ENCODE results near the gene MAP3K15. TPM values are rescaled to one million over a fixed set of nuclear protein-coding genes. Genes with fewer than 3 reads are reported as not detected.

MAP3K15 gene
- total and polyA plus RNA-seq, 10 of the 15 experiments (the other 5 are each of a cell fraction or from before 2014, with no cell fraction given), result 0.03 to 0.16 TPM; not detected in 8

GRCh38 chrX:19544693-19545305 is 29.5 kb upstream of the MAP3K15 start (continued):
- TF ChIP-seq, protein P1, sequence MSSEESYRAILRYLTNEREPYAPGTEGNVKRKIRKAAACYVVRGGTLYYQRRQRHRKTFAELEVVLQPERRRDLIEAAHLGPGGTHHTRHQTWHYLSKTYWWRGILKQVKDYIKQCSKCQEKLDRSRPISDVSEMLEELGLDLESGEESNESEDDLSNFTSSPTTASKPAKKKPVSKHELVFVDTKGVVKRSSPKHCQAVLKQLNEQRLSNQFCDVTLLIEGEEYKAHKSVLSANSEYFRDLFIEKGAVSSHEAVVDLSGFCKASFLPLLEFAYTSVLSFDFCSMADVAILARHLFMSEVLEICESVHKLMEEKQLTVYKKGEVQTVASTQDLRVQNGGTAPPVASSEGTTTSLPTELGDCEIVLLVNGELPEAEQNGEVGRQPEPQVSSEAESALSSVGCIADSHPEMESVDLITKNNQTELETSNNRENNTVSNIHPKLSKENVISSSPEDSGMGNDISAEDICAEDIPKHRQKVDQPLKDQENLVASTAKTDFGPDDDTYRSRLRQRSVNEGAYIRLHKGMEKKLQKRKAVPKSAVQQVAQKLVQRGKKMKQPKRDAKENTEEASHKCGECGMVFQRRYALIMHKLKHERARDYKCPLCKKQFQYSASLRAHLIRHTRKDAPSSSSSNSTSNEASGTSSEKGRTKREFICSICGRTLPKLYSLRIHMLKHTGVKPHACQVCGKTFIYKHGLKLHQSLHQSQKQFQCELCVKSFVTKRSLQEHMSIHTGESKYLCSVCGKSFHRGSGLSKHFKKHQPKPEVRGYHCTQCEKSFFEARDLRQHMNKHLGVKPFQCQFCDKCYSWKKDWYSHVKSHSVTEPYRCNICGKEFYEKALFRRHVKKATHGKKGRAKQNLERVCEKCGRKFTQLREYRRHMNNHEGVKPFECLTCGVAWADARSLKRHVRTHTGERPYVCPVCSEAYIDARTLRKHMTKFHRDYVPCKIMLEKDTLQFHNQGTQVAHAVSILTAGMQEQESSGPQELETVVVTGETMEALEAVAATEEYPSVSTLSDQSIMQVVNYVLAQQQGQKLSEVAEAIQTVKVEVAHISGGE (CRISPR knock-in tag; IDR thresholded peaks at IDR 0.05), result no peak
- TF ChIP-seq IKZF2 (IDR thresholded peaks at IDR 0.05), result no peak
- TF ChIP-seq, protein P2, sequence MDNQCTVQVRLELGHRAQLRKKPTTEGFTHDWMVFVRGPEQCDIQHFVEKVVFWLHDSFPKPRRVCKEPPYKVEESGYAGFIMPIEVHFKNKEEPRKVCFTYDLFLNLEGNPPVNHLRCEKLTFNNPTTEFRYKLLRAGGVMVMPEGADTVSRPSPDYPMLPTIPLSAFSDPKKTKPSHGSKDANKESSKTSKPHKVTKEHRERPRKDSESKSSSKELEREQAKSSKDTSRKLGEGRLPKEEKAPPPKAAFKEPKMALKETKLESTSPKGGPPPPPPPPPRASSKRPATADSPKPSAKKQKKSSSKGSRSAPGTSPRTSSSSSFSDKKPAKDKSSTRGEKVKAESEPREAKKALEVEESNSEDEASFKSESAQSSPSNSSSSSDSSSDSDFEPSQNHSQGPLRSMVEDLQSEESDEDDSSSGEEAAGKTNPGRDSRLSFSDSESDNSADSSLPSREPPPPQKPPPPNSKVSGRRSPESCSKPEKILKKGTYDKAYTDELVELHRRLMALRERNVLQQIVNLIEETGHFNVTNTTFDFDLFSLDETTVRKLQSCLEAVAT (IDR thresholded peaks at IDR 0.05), result no peak

- H3K27ac ChIP-seq (ENCODE audit: control insufficient read depth, insufficient read depth), result no peak overlapping the region
- TF ChIP-seq MYC (IDR thresholded peaks at IDR 0.05; ENCODE audit: insufficient read depth, insufficient read length, insufficient replicate concordance, low read length, severe bottlenecking) (no peak), NKRF (conservative IDR thresholded peaks at IDR 0.05) (no peak), JUNB (IDR thresholded peaks at IDR 0.05) (no peak), EZH2 (IDR thresholded peaks at IDR 0.05; ENCODE audit: borderline replicate concordance, control insufficient read depth, low read depth, low read length) (no peak)
- ChIA-PET POLR2A (no interaction called here), SMC1A (ENCODE audit: uncharacterized antibody, unreplicated experiment) (no interaction called here), CTCF (no interaction called here), RAD21 (ENCODE audit: unreplicated experiment) (no interaction called here)
- no peaks in the 10 kb centered on the region for H3K4me1 ChIP-seq (ENCODE audit: control insufficient read depth, insufficient read depth, low read length)
- no peak overlapping the region for H3K4me2 ChIP-seq (ENCODE audit: control insufficient read depth, insufficient read depth)
- no peak overlapping the region for H2AFZ ChIP-seq (ENCODE audit: control insufficient read depth, low read depth, low read length)
- intact Hi-C loops (cut with micrococcal nuclease; ENCODE audit: unreplicated experiment) (loop anchor here (5.0 kb wide), 1 partner anchor 523 kb away; no protein-coding TSS in a partner anchor), in situ Hi-C loops (cut with MboI) (no loop called here)
- DNase-seq (ENCODE audit: low read depth, low spot score) (no peak), FAIRE-seq (no peak), ATAC-seq (no peak)
- H3K79me2 ChIP-seq (ENCODE audit: control insufficient read depth, insufficient read depth, low read length), result no peaks in the 10 kb centered on the region
- no peaks in the 10 kb centered on the region for H3K9me3 ChIP-seq (replicated peaks; ENCODE audit: control insufficient read depth, insufficient read depth, low read length)
- no TSS peak for BruUV-seq (replicated peaks)
- H3K27me3 ChIP-seq (replicated peaks in 1 of 2; ENCODE audit: control insufficient read depth in 2 of 2, insufficient read depth in 2 of 2, low read length in 1 of 2), result no peaks in the 10 kb centered on the region
- H3K4me3 ChIP-seq, result no peak overlapping the region
- H3K9ac ChIP-seq (ENCODE audit: control insufficient read depth, insufficient read depth, low read length), result no peak overlapping the region
- H3K36me3 ChIP-seq (ENCODE audit: control insufficient read depth in 2 of 2, insufficient read depth in 2 of 2, low read length in 1 of 2), result peaks cover 5 to 16% of the 10 kb centered on the region in 2 experiments; a peak in 3 of 4 replicates
- H4K20me1 ChIP-seq (ENCODE audit: control insufficient read depth, insufficient read depth), result no peaks in the 10 kb centered on the region
- WGBS (ENCODE audit: insufficient coverage, insufficient replicate concordance, low lambda C conversion rate, missing lambda C conversion rate), result 87% methylated on average over 12 of the region's 12 CpGs
Measured at GRCh38 chrX:19543951-19544381, 28.7 kb upstream of the MAP3K15 start.
